Muscle of arm (tissue), 12 donors: ENCODE data around the gene ARHGAP21. TPM values are rescaled to one million over a fixed set of nuclear protein-coding genes. Genes with fewer than 3 reads are reported as not detected.
"Not testable (repeated sequence)": the region's sequence is repeated elsewhere in the genome, so short reads cannot be mapped to it uniquely, and the experiment has no call there.

Experiments
- DNase-seq: peaks from one replicate; pipeline ENCODE4 v3.0.0-alpha.2; 2013
- polyA plus RNA-seq, 12 donors: library from polyadenylated mRNA; unstranded; fragments of 120-200 nt; gene quantifications; one replicate each; pipeline ENCODE4 v1.2.1, GENCODE V29; 2013; ENCODE audit not compliant: insufficient read length in 12 of 12

ARHGAP21 gene
- polyA plus RNA-seq, 12 donors = 49.2 to 127 (median 77.3) TPM; not detected in 1

DNA sequence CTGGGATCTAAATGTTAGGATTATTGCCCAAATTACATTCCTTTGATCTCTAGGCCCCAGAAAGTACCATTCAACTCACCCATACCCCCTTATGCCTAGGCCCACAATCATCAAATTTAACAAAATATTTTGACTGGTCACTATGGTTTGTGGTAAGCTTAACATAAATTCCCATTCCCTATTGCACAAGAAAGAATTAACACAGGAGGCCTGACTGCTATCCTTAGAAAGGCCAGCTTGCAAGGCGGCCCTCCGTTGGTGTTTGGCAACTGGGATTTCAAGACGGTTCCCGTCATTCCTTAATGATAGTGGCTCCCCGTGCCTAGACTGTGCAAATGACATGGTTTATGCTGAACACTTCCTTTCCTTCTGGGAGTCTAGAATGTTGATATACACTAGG is 29.6 kb downstream of the ARHGAP21 start:
- no peak for DNase-seq

DNA sequence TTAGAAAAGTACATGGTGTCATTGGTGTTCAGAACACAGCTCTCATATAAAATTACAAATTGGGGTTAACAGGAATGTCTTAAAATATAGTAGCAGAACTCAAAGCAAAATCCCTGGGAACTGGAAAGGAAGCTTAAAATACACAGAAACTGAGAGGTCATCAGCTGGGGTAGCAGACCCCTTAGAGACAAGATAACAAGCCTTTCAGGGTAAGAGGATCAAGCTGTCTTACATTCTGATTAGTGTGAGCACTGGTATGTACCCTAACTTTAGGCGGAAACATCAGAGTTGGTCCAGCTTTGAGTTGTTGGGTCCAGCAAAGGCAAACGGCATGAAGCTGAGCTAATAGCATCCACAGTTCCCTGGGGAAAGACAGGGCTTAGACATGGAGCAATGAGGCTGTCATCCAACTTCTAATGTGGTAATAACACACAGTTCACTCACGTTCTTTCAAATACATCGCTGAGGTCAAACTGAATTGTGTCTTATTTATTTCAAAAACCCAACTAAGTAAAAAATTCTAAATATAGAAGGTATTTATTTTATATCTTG is 32.6 kb downstream of the ARHGAP21 start:
- DNase-seq = peak; percentile 17

DNA sequence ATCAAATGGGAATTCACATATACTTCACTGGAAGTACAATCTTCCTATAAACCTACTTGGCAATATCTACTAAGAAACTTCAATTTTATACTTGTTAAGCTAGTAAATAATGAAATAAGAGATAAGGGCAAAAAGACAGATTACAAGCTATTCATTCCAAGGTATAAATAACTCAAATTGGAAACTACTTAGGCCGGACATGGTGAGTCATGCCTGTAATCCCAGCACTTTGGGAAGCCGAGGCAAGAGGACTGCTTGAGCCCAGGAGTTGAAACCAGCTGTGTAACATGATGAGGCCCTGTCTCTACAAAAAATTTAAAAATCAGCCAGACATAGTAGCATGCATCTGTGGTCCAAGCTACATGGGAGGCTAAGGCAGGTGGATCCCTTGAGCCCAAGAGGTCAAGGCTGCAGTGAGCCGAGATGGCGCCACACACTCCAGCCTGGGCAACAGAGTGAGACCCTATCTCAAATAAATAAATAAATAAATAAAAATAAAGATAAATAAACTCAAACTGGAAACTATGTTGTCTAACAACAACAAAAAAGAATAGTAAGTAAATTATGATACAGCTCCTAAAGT is 37.6 kb downstream of the ARHGAP21 start:
- DNase-seq = no peak

DNA sequence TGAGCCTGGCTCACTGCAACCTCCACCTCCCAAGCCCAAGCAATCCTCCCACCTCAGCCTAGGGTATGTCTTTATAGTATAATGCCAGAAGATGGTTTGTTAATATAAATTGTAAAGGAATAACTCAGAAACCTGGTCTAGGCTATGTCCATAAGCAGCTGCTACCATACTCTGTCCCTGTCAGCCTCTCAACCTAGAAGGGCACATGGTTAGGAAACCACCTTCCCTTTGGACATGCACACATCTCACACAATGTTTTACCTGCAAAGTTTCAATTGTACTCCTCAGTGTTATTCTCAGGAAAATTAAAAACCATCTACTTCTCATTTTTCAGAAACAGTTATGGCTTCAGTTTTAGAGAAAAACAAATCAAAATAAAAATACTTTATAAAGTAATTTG is 40.1 kb downstream of the ARHGAP21 start:
- no peak for DNase-seq

DNA sequence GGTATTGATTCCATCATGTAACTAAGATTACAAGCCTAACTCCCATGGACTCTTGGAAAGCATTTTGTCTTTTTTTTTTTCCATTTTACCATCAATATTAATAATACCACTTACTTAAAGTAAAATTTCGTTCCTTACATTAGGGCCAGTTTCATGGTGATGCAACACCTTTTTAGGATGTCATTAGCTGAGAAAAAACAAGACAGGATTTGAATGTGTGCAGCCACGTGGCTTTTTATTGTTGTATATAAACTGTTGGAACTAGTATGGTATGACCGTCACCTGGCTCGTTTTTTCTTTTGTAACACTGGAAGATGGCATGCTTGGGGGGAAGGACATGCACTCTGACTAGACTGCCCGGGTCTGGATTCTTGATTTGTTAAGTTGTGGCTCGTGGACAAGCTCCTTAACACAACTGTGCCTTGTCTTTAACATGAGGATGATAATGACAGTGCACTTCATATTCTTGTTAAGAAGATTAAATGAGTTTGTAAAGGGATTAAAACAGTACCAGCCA is 42.1 kb downstream of the ARHGAP21 start:
- no peak for DNase-seq

DNA sequence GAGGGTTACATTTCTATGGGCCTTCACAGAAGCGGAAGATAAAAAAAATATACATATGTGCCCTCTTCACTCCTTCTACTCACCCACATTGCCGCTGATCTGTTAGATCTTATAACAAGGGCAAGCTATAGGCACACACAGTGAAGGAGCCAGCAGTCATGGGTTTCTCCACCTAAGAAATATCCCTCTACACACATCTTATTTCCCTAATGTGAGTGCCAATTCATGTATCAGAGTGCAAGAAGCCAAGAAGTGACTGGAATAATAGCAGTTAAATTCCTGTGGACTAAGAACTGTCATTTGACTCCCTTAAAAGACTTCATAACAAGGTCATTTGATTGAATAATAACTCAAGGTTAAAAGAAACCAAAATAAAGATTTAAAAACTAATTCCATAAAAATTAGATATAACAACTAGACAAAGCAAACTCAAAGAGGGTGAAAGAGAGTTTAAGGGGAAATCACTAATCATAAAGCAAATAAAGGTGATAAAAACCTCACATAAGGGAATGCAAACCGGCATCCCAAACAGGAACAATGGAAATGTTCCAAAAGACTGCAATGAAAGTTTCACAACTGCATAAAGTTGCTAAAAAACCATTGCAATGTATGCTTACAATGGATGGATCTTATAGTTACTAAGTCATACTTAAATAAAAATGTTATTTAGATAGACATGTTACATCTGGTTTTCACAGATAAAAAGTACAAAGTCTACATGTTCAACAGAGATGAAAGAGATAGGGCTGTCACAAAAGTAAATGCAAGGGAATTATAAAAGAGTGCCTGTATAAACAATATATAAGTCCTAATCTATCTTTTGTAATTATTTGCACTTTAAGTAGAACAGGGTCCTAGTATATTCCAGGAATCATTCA is 42.8 kb downstream of the ARHGAP21 start:
- no peak for DNase-seq

DNA sequence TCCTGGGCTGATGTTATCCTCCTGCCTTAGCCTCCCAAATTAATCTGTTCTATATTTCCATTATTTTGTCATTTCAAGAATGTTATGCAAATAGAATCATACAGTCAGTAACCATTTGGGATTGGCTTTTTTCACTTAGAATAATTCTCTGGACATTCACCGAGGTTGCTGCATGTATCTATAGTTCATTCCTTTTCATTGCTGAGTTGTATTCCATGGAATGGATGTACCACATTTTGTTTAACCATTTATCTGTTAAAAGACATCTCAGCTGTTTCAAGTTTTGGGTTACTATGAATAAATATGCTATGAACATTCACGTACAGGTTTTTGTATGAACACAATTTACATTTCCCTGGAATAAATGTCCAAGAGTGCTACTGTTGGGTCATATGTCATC is 44.9 kb downstream of the ARHGAP21 start:
- no peak for DNase-seq

DNA sequence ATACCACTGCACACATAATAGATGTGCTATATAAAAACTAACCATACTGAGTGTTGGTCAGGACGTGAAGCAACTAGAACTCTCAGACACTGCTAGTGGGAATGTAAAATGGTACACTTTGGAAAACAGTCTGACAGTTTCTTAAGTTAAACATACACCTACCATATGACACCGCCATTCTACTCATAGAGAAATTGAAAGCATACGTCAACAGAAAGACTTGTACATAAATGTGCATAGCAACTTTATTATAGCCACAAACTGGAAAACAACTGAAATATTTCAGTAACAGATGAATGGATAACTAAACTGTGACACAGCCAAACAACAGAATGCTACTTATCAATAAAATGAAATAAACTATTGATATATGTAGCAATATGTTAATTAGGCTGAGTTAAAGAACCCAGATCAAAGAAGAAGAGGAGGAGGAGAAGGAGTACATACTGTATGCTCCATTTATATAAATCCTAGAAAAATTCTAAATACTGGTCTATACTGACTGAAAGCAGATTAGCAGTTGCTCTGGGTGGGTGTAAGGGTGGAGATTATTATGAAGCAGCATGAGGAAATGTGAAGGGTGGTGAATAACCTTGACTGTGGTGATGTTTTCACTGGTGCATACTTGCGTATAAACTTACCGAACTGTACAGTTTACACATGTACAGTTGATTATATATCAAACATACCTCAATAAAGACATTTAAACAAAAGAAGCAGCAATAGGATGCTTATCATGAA is 48.6 kb downstream of the ARHGAP21 start:
- no peak for DNase-seq

DNA sequence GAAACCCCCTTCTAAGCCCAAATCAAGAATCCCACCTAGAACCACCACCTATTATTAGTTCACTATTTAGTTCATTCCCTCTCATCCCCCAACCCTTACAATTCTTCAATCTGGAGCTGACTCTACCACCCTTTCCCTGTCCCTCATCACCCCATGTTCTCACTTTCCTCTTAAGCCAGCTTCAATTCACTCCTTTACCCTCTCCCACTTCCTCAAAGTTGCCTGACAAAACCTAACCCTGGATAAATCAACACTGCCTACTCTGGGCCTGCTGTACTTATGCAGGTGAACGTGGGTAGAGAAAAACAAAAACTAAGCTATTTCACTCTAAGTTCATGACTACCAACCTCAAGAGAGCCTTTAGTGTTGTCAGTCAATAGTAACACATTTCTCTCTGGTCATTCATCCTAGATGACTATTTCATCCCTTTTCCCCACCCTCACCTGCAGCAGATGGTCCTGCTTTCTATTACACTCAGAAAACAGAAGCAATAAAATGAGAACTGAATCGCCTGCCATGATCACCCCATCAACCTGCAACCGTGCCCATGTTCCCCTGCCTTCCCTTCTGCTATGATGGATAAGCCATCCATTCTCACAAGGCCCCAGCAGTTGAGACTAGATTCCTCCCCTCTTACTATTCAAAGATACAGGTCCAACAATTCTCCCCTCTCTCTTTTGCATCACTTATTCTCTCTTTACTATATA is 52.6 kb downstream of the ARHGAP21 start:
- DNase-seq = no peak

DNA sequence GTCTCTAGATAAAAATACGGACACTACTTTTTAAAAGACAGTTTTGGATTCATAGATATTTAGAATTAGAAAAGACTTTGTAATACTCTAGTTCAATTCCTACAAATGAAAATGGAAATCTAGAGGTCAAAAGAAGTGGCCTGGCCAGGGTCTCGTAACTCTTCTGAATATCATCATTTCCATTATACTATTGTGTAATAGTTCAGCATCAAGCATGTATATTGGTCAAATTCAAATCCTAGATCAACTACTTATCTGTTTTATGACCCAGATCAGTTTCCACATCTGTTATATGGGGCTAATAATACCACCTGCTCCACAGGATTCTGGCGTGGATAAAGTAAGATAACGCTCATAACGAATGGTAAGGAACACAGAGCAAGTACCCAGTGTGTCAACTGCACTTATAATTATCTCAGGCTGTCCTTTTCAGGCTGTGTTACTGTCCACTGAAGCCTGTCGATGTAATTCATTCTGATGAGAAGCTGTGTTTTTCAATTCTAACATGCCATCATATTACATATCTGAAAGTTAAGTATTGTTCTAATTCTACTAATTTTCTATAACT is 54.3 kb downstream of the ARHGAP21 start:
- no peak for DNase-seq

DNA sequence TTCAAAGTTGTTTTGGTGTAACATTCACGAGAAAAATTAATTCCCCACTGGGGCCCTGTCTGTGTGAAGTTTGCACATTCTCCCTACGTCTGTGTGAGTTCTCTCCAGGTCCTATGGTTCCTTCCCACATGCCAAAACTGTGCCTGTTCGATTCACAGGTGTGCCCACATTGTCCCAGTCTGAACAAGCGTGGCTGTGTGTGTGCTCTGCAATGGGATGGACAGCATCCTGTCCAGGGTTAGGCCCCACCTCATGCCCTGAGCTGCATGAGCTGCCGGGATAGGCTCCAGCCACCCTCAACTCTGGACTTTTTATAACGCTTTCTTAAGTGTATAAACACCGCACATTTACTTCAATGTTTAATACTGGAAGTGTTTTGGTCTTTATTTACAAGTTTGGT is 55.4 kb downstream of the ARHGAP21 start:
- DNase-seq = no peak

DNA sequence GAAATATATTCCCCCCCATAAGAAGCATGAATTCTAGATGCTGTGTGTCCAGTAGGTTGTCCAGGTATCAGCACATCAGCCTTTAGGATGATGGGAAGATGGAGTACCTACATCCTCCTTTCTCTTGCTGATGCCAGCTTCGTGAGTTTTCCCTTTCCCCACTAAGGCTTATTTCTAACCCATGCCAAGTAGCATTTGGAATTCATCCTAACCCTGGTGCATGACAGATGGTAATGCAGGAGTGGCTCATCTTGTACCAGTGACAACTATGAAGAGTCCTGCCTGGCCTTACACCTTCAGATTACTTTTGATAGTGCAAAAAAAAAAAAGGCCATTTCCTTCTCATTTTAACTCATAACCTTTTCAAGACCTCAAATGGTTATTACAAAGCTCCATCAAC is 58.7 kb downstream of the ARHGAP21 start:
- no peak for DNase-seq

DNA sequence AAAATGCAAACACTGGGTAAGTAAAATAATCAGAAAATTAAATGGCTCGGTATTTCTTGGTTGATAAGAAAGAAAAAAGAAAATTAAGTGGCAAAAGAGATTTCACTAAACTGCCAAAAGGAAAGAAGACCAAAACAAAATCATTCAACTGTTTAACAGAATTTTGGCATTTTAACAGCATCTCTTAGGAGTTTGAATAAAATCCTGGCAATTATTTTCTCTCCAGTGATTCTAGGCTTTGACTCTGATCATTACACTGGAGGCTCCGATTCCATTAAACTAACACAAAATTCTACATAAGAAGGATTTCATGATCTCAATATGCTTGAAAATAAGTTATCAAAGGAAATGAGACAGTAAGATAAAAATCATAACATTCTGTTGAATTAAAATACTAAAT is 62.3 kb downstream of the ARHGAP21 start:
- DNase-seq = no peak

DNA sequence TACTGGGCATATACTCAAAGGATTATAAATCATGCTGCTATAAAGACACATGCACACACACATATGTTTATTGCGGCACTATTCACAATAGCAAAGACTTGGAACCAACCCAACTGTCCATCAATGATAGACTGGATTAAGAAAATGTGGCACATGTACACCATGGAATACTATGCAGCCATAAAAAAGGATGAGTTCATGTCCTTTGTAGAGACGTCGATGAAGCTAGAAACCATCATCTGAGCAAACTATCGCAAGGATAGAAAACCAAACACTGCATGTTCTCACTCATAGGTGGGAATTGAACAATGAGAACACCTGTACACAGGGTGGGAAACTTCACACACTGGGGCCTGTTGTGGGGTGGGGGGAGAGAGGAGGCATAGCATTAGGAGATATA is 65.4 kb downstream of the ARHGAP21 start:
- DNase-seq = not testable (repeated sequence)

DNA sequence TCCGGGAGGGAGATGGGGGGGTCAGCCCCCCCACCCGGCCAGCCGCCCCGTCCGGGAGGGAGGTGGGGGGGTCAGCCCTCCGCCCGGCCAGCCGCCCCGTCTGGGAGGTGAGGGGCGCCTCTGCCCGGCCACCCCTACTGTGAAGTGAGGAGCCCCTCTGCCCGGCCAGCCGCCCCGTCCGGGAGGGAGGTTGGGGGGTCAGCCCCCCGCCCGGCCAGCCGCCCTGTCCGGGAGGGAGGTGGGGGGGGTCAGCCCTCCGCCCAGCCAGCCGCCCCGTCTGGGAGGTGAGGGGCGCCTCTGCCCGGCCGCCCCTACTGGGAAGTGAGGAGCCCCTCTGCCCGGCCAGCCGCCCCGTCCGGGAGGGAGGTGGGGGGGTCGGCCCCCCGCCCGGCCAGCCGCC is 67.4 kb downstream of the ARHGAP21 start:
- DNase-seq = not testable (repeated sequence)

DNA sequence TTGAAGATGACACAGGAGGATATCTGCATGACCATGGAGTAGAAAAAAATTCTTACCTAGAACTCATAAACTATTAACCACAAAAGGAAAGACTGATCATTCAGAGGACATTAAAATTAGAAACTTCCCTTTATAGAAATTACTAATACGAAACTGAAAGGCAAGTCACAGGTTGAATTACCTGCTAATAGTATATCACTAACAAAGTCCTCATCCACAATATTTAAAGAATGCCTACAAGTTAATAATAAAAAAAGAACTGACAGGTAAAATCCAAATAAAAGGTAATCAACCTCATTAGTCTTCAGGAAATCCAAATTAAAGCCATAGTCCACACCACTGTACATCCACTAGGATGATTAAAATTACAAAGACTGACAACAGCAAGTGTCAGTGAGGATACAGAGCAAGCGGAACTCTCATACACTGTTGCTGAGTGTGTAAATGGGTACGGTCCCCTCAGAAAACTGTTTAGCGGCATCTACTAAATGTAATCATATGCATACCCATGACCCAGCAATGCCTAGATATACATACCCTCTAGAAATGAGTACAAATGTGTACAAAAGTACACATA is 71.2 kb downstream of the ARHGAP21 start:
- DNase-seq = no peak

DNA sequence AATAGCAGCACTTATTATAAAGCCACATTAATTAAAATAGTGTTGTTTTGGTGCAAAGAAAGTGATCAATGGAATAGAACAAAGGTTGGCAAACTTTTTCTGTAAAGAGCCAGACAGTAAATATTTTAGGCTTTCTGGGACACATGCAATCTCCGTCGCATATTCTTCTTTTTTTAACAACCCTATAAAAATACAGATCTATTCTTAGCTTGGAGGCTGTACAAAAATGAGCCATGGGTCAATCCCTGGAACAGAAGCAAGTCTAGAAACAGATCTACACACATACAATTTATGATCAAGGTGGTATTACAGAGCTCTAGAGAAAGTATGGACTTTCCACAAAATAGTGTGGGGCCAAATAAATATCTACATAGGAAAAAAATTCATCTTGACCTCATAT is 71.8 kb downstream of the ARHGAP21 start:
- DNase-seq = no peak

DNA sequence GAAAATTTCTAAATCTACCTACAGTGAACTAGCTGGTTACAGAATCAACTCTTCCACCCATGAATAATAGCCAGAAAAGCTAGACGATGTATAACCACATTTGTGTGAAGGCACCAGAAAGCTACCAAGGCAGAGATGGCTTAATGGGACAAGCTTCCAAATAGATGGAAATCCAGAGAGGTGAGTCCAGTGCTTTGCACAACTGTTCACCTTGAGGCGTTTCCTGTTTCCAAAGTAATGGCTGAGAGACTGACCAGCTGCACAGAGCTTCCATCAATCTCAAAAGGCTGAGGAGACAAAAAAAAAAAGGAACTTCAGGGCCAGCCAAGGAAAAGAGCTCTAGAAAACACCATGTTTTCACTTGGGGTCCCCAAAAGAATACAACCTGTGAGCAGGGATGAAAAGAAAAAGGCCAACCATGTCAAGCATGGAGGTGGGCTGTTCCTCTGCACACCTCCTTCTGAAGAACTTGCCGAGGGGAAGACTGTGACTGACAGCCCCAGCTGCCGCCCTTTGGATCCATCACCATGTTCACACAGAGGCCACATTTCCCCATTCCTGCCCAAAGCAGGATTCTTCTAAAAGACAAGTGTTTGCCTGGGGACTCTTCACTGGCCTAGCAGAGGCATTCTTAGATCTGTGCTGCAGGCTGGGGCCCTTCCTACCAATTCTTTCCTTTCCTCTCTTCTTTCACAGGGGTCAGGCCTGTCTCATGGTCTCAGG is 72.9 kb downstream of the ARHGAP21 start:
- no peak for DNase-seq

DNA sequence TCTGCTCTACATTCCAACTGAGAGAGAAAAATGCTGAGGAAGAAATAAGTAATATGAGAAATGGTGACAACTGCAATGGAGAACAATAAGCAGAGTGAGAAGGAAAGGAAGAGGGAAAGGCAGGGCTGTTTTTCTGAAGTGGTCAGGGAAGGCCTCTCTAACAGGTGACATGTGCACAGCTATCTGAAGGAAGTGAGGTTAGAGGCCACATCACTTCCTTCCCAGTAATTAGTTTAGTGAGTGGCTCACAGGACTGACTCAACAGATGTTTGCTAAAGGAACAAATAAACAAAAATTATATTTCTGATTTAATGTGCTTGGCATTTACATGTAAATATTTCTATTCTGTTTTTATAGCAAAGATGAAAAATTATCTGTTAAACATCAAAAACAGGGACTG is 77.9 kb downstream of the ARHGAP21 start:
- DNase-seq = no peak

DNA sequence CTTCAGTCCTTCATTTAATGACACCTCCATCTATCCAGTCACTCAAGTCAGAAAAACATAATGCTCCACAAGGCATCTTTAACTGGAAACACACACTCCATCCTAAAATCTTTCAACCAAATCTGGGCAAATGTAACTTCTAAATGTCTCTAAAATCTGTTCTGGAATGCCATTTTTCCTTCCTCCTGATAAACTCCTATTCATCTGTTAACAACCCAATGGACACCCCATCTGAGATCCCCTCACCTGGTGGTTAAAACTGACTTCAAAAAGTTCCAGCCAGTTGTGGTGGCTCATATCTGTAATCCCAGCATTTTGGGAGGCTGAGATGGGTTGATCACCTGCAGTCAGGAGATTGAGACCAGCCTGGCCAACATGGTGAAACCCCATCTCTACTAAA is 78.7 kb downstream of the ARHGAP21 start:
- DNase-seq = no peak
